HL-60 (cell line): ENCODE data around the gene GPR142.

Experiments used
- DNase-seq, 2 experiments: peaks; one replicate each; pipeline ENCODE4 v3.0.0-alpha.2; 2010 to 2020; ENCODE audit warnings: low read depth in 1 of 2, low spot score in 1 of 2
- H3K27ac ChIP-seq: fragments of 250-450 bp; sonication (Bioruptor Pico); replicated peaks from 2 replicates; pipeline ENCODE4 v1.5.1; 2020; ENCODE audit warnings: mild to moderate bottlenecking, moderate library complexity
- H3K27me3 ChIP-seq: fragments of 250-450 bp; sonication (Bioruptor Pico); 2 replicates; pipeline ENCODE4 v1.5.1; 2021; ENCODE audit warnings: mild to moderate bottlenecking, moderate library complexity; ENCODE audit not compliant: insufficient read depth, poor library complexity, severe bottlenecking
- H3K4me3 ChIP-seq: replicated peaks from 2 replicates; pipeline ENCODE4 v1.5.1; 2011; ENCODE audit warnings: mild to moderate bottlenecking, control low read depth, low read length; ENCODE audit not compliant: insufficient read depth
- GABPA ChIP-seq: IDR thresholded peaks from 2 replicates; pipeline ENCODE4 v1.6.1; 2012; ENCODE audit warnings: low read depth
- POLR2AphosphoS5 ChIP-seq: IDR thresholded peaks from 2 replicates; pipeline ENCODE4 v1.6.1; 2012; ENCODE audit warnings: low read depth
- SPI1 ChIP-seq: IDR thresholded peaks from 2 replicates; pipeline ENCODE4 v1.6.1; 2012; ENCODE audit warnings: low read depth, mild to moderate bottlenecking, borderline replicate concordance
- TF ChIP-seq, protein P1 (sequence below): IDR thresholded peaks from 2 replicates; pipeline ENCODE4 v1.6.1; 2012; ENCODE audit warnings: low read depth; ENCODE audit not compliant: insufficient replicate concordance
- TF ChIP-seq, protein P2 (sequence below): IDR thresholded peaks from one replicate; pipeline ENCODE4 v1.5.1; 2011; ENCODE audit warnings: low read length, control low read depth, inconsistent platforms; ENCODE audit not compliant: insufficient read depth

GPR142 gene

DNA sequence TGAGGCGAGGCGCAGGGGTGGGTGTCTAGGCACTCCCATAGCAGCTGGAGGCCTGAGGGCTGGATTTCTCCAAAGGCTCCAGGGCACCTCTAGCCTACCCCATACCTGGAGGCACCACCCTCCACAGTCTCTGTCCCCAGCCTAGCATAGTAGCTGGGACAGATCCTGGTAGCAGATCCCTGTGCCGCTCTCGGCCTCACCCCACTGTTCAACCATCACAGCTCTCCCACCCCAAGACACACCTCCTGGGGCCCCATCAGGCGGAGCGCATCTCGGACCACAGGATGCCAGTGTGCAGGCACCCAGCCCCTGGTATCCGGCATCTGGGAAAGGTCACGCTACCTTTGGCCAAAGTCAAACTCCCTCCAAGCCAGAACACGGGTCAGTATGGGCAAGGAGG, 12.7 kb upstream of the GPR142 start:
- Histone ChIP-seq H3K27me3 (peaks cover 67% of the 10 kb centered on the region), H3K4me3 (no peak overlapping the region), H3K27ac (no peak overlapping the region)
- TF ChIP-seq SPI1 (no peak), GABPA (no peak), POLR2AphosphoS5 (no peak)
- TF ChIP-seq, protein P1, sequence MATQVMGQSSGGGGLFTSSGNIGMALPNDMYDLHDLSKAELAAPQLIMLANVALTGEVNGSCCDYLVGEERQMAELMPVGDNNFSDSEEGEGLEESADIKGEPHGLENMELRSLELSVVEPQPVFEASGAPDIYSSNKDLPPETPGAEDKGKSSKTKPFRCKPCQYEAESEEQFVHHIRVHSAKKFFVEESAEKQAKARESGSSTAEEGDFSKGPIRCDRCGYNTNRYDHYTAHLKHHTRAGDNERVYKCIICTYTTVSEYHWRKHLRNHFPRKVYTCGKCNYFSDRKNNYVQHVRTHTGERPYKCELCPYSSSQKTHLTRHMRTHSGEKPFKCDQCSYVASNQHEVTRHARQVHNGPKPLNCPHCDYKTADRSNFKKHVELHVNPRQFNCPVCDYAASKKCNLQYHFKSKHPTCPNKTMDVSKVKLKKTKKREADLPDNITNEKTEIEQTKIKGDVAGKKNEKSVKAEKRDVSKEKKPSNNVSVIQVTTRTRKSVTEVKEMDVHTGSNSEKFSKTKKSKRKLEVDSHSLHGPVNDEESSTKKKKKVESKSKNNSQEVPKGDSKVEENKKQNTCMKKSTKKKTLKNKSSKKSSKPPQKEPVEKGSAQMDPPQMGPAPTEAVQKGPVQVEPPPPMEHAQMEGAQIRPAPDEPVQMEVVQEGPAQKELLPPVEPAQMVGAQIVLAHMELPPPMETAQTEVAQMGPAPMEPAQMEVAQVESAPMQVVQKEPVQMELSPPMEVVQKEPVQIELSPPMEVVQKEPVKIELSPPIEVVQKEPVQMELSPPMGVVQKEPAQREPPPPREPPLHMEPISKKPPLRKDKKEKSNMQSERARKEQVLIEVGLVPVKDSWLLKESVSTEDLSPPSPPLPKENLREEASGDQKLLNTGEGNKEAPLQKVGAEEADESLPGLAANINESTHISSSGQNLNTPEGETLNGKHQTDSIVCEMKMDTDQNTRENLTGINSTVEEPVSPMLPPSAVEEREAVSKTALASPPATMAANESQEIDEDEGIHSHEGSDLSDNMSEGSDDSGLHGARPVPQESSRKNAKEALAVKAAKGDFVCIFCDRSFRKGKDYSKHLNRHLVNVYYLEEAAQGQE, result no peak
- TF ChIP-seq, protein P2, sequence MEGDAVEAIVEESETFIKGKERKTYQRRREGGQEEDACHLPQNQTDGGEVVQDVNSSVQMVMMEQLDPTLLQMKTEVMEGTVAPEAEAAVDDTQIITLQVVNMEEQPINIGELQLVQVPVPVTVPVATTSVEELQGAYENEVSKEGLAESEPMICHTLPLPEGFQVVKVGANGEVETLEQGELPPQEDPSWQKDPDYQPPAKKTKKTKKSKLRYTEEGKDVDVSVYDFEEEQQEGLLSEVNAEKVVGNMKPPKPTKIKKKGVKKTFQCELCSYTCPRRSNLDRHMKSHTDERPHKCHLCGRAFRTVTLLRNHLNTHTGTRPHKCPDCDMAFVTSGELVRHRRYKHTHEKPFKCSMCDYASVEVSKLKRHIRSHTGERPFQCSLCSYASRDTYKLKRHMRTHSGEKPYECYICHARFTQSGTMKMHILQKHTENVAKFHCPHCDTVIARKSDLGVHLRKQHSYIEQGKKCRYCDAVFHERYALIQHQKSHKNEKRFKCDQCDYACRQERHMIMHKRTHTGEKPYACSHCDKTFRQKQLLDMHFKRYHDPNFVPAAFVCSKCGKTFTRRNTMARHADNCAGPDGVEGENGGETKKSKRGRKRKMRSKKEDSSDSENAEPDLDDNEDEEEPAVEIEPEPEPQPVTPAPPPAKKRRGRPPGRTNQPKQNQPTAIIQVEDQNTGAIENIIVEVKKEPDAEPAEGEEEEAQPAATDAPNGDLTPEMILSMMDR, result no peak
- no peak for DNase-seq

DNA sequence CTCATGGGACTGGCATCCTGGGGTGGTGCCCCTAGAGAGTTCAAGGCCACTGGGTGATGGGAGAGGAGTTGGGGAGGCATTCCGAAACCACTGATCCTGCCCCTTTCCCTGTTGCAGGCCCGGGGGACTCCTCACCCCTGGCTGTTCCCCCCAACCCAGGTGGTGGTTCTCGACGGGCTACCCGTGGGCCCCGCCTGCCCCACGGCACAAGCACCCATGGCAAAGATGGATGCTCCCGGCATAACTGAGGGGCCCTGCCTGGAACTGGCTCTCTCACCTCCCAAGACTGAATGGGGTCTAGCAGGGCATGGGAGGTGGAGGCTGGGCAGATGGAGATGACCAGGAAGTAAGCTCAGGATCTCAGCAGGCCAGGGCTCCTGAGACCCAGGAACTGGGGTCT, 12.2 kb upstream of the GPR142 start:
- peaks cover 69% of the 10 kb centered on the region for H3K27me3 ChIP-seq
- H3K4me3 ChIP-seq, result no peak overlapping the region
- DNase-seq, result no peak
- H3K27ac ChIP-seq, result no peak overlapping the region
- TF ChIP-seq, protein P2, result no peak
- TF ChIP-seq POLR2AphosphoS5, result no peak
- no peak for TF ChIP-seq GABPA
- TF ChIP-seq, protein P1, result no peak
- no peak for TF ChIP-seq SPI1

DNA sequence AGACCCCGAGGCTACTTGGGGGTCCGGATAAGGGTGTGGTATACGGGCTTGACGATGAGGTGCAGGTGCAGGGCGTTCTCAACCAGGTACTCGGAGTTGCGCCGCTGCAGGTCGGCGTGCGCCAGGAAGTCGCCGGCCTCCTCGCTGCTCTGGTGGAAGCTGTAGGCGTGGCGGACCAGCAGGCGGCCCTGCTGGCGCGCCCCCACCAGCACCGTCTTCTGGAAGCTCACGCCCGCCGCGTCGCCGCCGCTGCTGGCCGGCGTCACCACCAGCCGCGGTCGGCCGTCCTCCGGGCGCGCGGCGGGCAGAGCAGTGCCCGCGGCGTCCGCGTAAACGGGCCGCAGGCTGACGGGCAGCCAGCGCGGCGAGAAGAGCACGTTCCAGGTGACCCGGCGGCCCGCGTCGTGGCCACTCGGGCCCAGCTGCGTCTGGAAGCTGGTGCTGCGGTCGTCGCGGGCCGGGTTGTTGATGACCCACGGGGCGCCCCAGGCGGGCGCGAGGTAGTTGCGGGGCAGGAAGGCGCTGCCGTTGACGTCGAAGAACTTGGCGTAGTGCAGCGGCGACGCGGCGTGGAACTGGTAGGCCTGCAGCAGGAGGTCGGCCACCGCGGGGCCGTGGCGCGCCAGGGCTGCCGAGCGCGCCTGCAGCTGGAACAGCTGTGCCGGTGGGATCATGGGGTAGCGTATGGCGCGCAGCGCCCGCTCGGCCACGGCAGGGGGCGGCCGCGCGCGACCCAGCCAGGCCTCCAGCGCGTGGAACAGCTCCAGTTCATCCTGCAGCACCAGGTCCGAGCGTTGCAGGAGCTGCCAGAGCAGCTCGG, 10.4 kb upstream of the GPR142 start:
- Histone ChIP-seq H3K4me3 (no peak overlapping the region), H3K27me3 (peaks cover 72% of the 10 kb centered on the region), H3K27ac (no peak overlapping the region)
- TF ChIP-seq, protein P2, result no peak
- no peak for TF ChIP-seq SPI1
- no peak for TF ChIP-seq POLR2AphosphoS5
- no peak for TF ChIP-seq GABPA
- TF ChIP-seq, protein P1, result no peak
- no peak for DNase-seq
